HEK293T (cell line): Measurements from ENCODE around the gene NDRG2.

Experiments used
- CTCF ChIA-PET: fragments of 350-600 bp; formaldehyde crosslinking; extraction: SDS; loops from one replicate; lab custom pipeline; 2021; ENCODE audit warnings: antibody characterized with exemption, inconsistent platforms; lab: Yijun Ruan, JAX
- POLR2A ChIA-PET: fragments of 350-600 bp; formaldehyde crosslinking; extraction: SDS; loops from one replicate; lab custom pipeline; 2020; ENCODE audit warnings: antibody characterized with exemption, inconsistent platforms; lab: Yijun Ruan, JAX
- DNase-seq: peaks from one replicate; pipeline ENCODE4 v3.0.0; 2012; ENCODE audit warnings: mixed read lengths; ENCODE audit errors: extremely low spot score
- ARNT ChIP-seq: fragments of 450-650 bp; IDR thresholded peaks from 2 replicates; pipeline ENCODE4 v1.6.1; 2017; ENCODE audit warnings: mild to moderate bottlenecking
- BHLHE40 ChIP-seq: fragments of 450-650 bp; IDR thresholded peaks from 2 replicates; pipeline ENCODE4 v1.6.1; 2016; ENCODE audit warnings: mild to moderate bottlenecking, moderate library complexity, borderline replicate concordance
- CTBP1 ChIP-seq: fragments of 450-650 bp; IDR thresholded peaks from 2 replicates; pipeline ENCODE4 v1.6.1; 2016; ENCODE audit warnings: borderline replicate concordance
- ELF4 ChIP-seq: fragments of 450-650 bp; IDR thresholded peaks from 2 replicates; pipeline ENCODE4 v1.6.1; 2017; ENCODE audit warnings: antibody characterized with exemption
- FOXA1 ChIP-seq: fragments of 450-650 bp; IDR thresholded peaks from 2 replicates; pipeline ENCODE4 v1.6.1; 2016; ENCODE audit warnings: mild to moderate bottlenecking
- FOXK2 ChIP-seq: fragments of 450-650 bp; IDR thresholded peaks from 2 replicates; pipeline ENCODE4 v1.6.1; 2016; ENCODE audit warnings: mild to moderate bottlenecking
- FOXM1 ChIP-seq: fragments of 450-650 bp; IDR thresholded peaks from 2 replicates; pipeline ENCODE4 v1.6.1; 2017; ENCODE audit warnings: mild to moderate bottlenecking, borderline replicate concordance
- HDGF ChIP-seq: fragments of 450-650 bp; IDR thresholded peaks from 2 replicates; pipeline ENCODE4 v1.6.1; 2017; ENCODE audit warnings: antibody characterized with exemption, borderline replicate concordance
- L3MBTL2 ChIP-seq: fragments of 450-650 bp; conservative IDR thresholded peaks from 2 replicates; pipeline ENCODE4 v1.6.1; 2016; ENCODE audit warnings: mild to moderate bottlenecking
- LEF1 ChIP-seq: fragments of 450-650 bp; IDR thresholded peaks from 2 replicates; pipeline ENCODE4 v1.6.1; 2017; ENCODE audit warnings: mild to moderate bottlenecking, borderline replicate concordance
- NFRKB ChIP-seq: fragments of 450-650 bp; IDR thresholded peaks from 2 replicates; pipeline ENCODE4 v1.6.1; 2016; ENCODE audit warnings: mild to moderate bottlenecking, moderate library complexity
- PKNOX1 ChIP-seq: fragments of 450-650 bp; IDR thresholded peaks from 2 replicates; pipeline ENCODE4 v1.6.1; 2016
- SP1 ChIP-seq: fragments of 450-650 bp; IDR thresholded peaks from 2 replicates; pipeline ENCODE4 v1.6.1; 2017
- SUZ12 ChIP-seq: fragments of 450-650 bp; IDR thresholded peaks from 2 replicates; pipeline ENCODE4 v1.6.1; 2016; ENCODE audit warnings: mild to moderate bottlenecking
- TARDBP ChIP-seq: fragments of 450-650 bp; IDR thresholded peaks from 2 replicates; pipeline ENCODE4 v1.6.1; 2016
- ZNF384 ChIP-seq: fragments of 450-650 bp; IDR thresholded peaks from 2 replicates; pipeline ENCODE4 v1.6.1; 2016

NDRG2 gene

GRCh38 chr14:21053184-21054122, 28.6 kb upstream of the NDRG2 start:
- no peak for DNase-seq
- CTCF ChIA-PET, result interaction anchor here (1.1 kb wide), 2 partner anchors 39 to 83 kb away, joined by 3 read pairs; no protein-coding TSS in a partner anchor
- no peak for TF ChIP-seq CTBP1
- TF ChIP-seq PKNOX1, result no peak
- no peak for TF ChIP-seq FOXA1
- no peak for TF ChIP-seq SUZ12
- TF ChIP-seq ELF4, result no peak
- no peak for TF ChIP-seq LEF1
- no peak for TF ChIP-seq TARDBP
- TF ChIP-seq HDGF, result no peak
- no peak for TF ChIP-seq ZNF384
- TF ChIP-seq SP1, result no peak
- no peak for TF ChIP-seq L3MBTL2
- no peak for TF ChIP-seq FOXK2
- TF ChIP-seq ARNT, result no peak
- POLR2A ChIA-PET, result interaction anchor here (1.0 kb wide), 1 partner anchor 22 kb away, joined by 5 read pairs; no protein-coding TSS in a partner anchor

- ChIA-PET CTCF (interaction anchor here (1.7 kb wide), 1 partner anchor 79 kb away, joined by 3 read pairs; no protein-coding TSS in a partner anchor), POLR2A (interaction anchor here (1.3 kb wide), 1 partner anchor 12 kb away, joined by 4 read pairs; no protein-coding TSS in a partner anchor)
- DNase-seq, result no peak
- TF ChIP-seq L3MBTL2, result no peak
- TF ChIP-seq FOXM1, result no peak
- no peak for TF ChIP-seq NFRKB
- TF ChIP-seq BHLHE40, result no peak
- TF ChIP-seq ELF4, result no peak
- no peak for TF ChIP-seq ZNF384
- TF ChIP-seq LEF1, result no peak
- TF ChIP-seq CTBP1, result no peak
- no peak for TF ChIP-seq ARNT
- TF ChIP-seq FOXA1, result no peak
- no peak for TF ChIP-seq PKNOX1
- TF ChIP-seq TARDBP, result no peak
- TF ChIP-seq SUZ12, result no peak
- TF ChIP-seq HDGF, result no peak
- TF ChIP-seq FOXK2, result no peak
- no peak for TF ChIP-seq SP1
Observed at GRCh38 chr14:21050597-21050996, 25.7 kb upstream of the NDRG2 start.

GRCh38 chr14:21049271-21049673, 24.4 kb upstream of the NDRG2 start:
- TF ChIP-seq FOXM1 (no peak), CTBP1 (no peak), ZNF384 (no peak), NFRKB (no peak), SUZ12 (no peak), LEF1 (no peak), ARNT (no peak), FOXK2 (no peak), PKNOX1 (no peak), FOXA1 (no peak), ELF4 (no peak), BHLHE40 (no peak), SP1 (no peak), L3MBTL2 (no peak)
- POLR2A ChIA-PET, result no interaction called here
- DNase-seq, result no peak
- CTCF ChIA-PET, result interaction anchor here (3.0 kb wide), 1 partner anchor 34 kb away, joined by 14 read pairs; no protein-coding TSS in a partner anchor

GRCh38 chr14:21048638-21049037, 23.8 kb upstream of the NDRG2 start:
- ChIA-PET POLR2A (no interaction called here), CTCF (interaction anchor here (3.0 kb wide), 1 partner anchor 34 kb away, joined by 14 read pairs; no protein-coding TSS in a partner anchor)

GRCh38 chr14:21047378-21047781, 22.5 kb upstream of the NDRG2 start:
- POLR2A ChIA-PET, result interaction anchor here (0.6 kb wide), 1 partner anchor 11 kb away, joined by 3 read pairs; no protein-coding TSS in a partner anchor
- DNase-seq, result no peak
- TF ChIP-seq SP1 (no peak), HDGF (no peak), TARDBP (no peak), L3MBTL2 (no peak), FOXA1 (no peak), CTBP1 (no peak), NFRKB (no peak), BHLHE40 (no peak), SUZ12 (no peak), ZNF384 (no peak)
- CTCF ChIA-PET, result interaction anchor here (1.1 to 3.0 kb wide), 3 partner anchors 23 to 77 kb away, joined by 3 to 14 read pairs (median 3); partner anchors contain the start of gene ARHGEF40

More at GRCh38 chr14:21048638-21049037, 23.8 kb upstream of the NDRG2 start:
- no peak for DNase-seq
- no peak for TF ChIP-seq LEF1
- no peak for TF ChIP-seq FOXM1
